ENCODE data around the gene NOXRED1. TPM values are rescaled to one million over a fixed set of nuclear protein-coding genes. Genes with fewer than 3 reads are reported as not detected.
A peak's percentile ranks its signal among the peaks of the same experiment; 100 is the strongest.
"Not testable (repeated sequence)": the region's sequence is repeated elsewhere in the genome, so short reads cannot be mapped to it uniquely, and the experiment has no call there.

NOXRED1 gene
- total RNA-seq, 2 donors from 2014 or later: 1.2 to 1.7 TPM

DNA sequence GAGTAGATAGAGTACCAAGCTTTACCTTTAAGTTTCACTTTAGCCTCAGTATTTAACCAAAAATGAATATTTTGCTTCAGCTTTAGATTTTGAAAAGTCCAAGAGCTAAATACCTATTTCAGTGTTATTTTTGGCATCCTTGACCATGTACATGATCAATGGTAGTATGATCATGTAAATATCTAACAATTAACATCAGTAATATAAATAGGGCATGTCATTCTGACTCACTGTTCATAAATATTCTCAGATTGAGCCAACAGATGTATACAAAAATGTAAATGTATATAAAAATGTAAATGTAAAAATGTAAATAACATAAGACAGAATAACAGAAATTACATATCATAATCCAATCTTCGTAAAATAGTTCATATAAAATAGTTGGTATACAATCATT, 15.3 kb upstream of the NOXRED1 start:
- peaks cover 5 to 13% of the 10 kb centered on the region in 2 donors for H3K36me3 Mint-ChIP-seq (ENCODE audit: insufficient read depth in 2 of 2)
- no peaks in the 10 kb centered on the region for H3K4me1 Mint-ChIP-seq (ENCODE audit: low read depth)
- no peaks in the 10 kb centered on the region for H3K27me3 Mint-ChIP-seq (ENCODE audit: low read depth)
- no peak overlapping the region for H3K4me3 Mint-ChIP-seq
- ATAC-seq (replicated peaks in 1 of 2): no peak
- H3K27ac Mint-ChIP-seq: no peak overlapping the region
- H3K9me3 Mint-ChIP-seq: no peaks in the 10 kb centered on the region
- no peak for DNase-seq

DNA sequence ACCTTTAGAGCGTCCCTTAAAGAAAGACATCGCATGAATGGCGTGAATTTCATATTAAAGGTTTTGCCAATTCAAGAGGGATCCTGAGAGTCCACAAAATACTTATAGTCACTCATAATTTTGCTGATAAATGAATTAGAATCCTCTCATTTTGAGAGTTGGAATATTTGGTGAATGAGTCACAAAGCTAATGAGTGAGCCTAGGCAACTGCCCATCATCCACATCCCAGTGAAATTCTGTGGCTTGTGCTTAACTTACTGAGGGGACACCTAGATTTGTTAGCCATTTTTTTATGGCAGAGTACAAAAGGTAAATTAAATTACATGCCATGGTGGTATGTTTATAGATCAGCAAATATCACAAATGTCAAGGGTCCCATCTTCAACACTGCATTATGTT, 12.7 kb upstream of the NOXRED1 start:
- peaks cover 3 to 10% of the 10 kb centered on the region in 2 donors for H3K36me3 Mint-ChIP-seq (ENCODE audit: insufficient read depth in 2 of 2)
- DNase-seq (no peak), ATAC-seq (replicated peaks in 1 of 2) (no peak)
- H3K9me3 Mint-ChIP-seq: no peaks in the 10 kb centered on the region
- H3K4me1 Mint-ChIP-seq (ENCODE audit: low read depth): no peaks in the 10 kb centered on the region
- no peak overlapping the region for H3K27ac Mint-ChIP-seq
- H3K27me3 Mint-ChIP-seq (ENCODE audit: low read depth): no peaks in the 10 kb centered on the region
- no peak overlapping the region for H3K4me3 Mint-ChIP-seq

DNA sequence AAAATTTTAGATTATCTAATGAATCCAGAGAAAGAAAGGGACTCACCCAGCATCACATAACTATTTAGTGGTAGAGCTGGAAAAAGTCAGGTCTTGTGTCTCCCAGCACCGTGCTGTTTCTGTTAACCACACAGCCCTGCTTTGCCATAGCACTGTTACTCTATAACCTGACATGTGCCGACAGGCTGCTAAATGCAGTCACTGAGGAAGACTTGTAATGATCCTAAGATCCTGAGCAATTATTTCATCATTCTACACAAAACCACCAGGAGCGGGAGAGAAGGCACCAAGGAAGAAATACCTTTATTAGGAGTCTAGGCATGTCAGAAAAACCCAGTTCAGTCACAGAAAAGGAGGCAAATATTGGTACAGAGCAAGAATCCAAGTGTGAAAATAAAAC, 3.1 kb upstream of the NOXRED1 start:
- peaks cover 15 to 34% of the 10 kb centered on the region in 2 donors for H3K36me3 Mint-ChIP-seq (ENCODE audit: insufficient read depth in 2 of 2)
- no peak overlapping the region for H3K4me3 Mint-ChIP-seq
- DNase-seq (no peak), ATAC-seq (replicated peaks in 1 of 2) (no peak)
- H3K9me3 Mint-ChIP-seq: peaks cover 0 to 2% of the 10 kb centered on the region in 2 donors
- H3K27me3 Mint-ChIP-seq (ENCODE audit: low read depth): no peaks in the 10 kb centered on the region
- H3K4me1 Mint-ChIP-seq (ENCODE audit: low read depth): no peaks in the 10 kb centered on the region
- no peak overlapping the region for H3K27ac Mint-ChIP-seq

DNA sequence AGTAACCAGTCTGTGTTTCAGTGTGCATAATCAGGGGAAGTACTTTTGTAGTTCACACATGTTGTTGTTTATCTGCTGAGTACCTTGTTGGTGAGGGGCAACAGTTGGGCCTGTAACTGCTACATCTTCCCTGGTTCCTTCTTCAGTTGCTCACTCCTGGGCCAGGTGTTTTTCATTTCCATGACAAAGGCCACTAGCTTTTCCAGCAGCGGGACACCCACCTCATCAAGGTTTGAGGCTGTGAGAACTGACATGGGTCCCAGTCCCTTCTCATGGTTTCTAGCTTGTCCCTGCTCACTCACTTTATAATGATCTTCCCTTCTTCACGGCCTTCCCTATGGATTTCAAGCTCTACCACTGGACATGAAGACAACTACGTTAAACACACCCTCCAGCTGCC, 1.5 kb upstream of the NOXRED1 start:
- Mint-ChIP-seq H3K9me3 (peaks cover 2 to 5% of the 10 kb centered on the region in 2 donors), H3K27ac (no peak overlapping the region), H3K4me3 (no peak overlapping the region), H3K36me3 (ENCODE audit: insufficient read depth in 2 of 2) (peaks cover 18 to 34% of the 10 kb centered on the region in 2 donors), H3K27me3 (ENCODE audit: low read depth) (no peaks in the 10 kb centered on the region), H3K4me1 (ENCODE audit: low read depth) (no peaks in the 10 kb centered on the region)
- ATAC-seq (replicated peaks in 1 of 2) (no peak), DNase-seq (no peak)

DNA sequence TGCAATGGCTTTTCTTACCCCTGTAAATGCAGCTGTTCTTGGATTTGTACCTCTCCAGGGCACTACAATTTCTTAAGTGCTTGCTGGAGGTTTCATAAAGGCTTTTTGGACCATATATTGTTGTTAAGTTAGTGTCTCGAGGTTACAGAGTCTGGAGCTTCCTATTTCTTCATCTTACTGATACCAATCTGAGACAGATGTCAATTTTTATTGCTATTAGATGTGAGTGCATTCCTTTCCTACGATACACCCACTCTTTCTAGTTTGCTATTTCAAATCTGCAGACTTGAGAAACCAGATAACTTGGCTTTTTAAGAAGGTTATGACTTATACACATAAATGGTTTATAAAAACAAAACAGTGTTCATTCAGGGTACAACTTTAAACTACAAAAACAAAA, 2.1 kb downstream of the NOXRED1 start:
- no peaks in the 10 kb centered on the region for H3K27me3 Mint-ChIP-seq (ENCODE audit: low read depth)
- DNase-seq (no peak), ATAC-seq (replicated peaks in 1 of 2) (no peak)
- H3K27ac Mint-ChIP-seq: no peak overlapping the region
- H3K4me1 Mint-ChIP-seq (ENCODE audit: low read depth): no peaks in the 10 kb centered on the region
- H3K36me3 Mint-ChIP-seq (ENCODE audit: insufficient read depth in 2 of 2): peaks cover 17 to 28% of the 10 kb centered on the region in 2 donors
- H3K9me3 Mint-ChIP-seq: peaks cover 8 to 11% of the 10 kb centered on the region in 2 donors
- no peak overlapping the region for H3K4me3 Mint-ChIP-seq

DNA sequence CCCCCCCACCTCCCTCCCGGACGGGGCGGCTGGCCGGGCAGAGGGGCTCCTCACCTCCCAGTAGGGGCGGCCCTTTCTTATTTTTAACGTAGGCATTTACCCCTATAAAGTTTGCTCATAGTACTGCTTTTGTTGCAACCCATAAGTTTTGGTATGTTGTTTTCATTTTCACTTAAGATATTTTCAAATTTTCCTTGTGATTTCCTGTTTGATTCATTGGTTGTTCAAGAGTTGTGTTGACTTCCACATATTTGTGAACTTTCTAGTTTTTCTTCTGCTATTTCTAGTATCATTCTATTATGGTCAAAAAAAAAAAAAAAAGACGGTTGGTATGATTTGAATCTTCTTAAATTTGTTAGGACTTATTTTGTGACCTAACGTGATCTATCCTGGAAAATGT, 6.5 kb downstream of the NOXRED1 start:
- Mint-ChIP-seq H3K27me3 (ENCODE audit: low read depth) (no peaks in the 10 kb centered on the region), H3K27ac (no peak overlapping the region), H3K4me1 (ENCODE audit: low read depth) (no peaks in the 10 kb centered on the region), H3K36me3 (ENCODE audit: insufficient read depth in 2 of 2) (peaks cover 9 to 13% of the 10 kb centered on the region in 2 donors), H3K9me3 (peaks cover 8 to 11% of the 10 kb centered on the region in 2 donors), H3K4me3 (no peak overlapping the region)
- ATAC-seq (replicated peaks in 1 of 2) (no peak), DNase-seq (no peak)

DNA sequence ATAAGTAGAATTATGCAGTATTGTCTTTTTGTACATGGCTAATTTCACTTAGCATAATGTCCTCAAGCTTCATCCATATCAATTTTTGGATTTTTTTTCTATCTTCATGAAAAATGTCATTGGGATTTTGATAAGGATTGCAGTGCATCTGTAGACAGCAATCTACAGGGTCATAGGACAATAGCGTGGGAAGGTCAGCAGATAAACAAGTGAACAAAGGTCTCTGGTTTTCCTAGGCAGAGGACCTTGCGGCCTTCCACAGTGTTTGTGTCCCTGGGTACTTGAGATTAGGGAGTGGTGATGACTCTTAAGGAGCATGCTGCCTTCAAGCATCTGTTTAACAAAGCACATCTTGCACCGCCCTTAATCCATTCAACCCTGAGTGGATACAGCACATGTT, 7.2 kb downstream of the NOXRED1 start:
- H3K4me1 Mint-ChIP-seq (ENCODE audit: low read depth); H3K4me3 Mint-ChIP-seq; H3K9me3 Mint-ChIP-seq; ATAC-seq (replicated peaks in 1 of 2); H3K27ac Mint-ChIP-seq; H3K27me3 Mint-ChIP-seq (ENCODE audit: low read depth); DNase-seq: not testable (repeated sequence)
- H3K36me3 Mint-ChIP-seq (ENCODE audit: insufficient read depth in 2 of 2): peaks cover 7 to 10% of the 10 kb centered on the region in 2 donors

DNA sequence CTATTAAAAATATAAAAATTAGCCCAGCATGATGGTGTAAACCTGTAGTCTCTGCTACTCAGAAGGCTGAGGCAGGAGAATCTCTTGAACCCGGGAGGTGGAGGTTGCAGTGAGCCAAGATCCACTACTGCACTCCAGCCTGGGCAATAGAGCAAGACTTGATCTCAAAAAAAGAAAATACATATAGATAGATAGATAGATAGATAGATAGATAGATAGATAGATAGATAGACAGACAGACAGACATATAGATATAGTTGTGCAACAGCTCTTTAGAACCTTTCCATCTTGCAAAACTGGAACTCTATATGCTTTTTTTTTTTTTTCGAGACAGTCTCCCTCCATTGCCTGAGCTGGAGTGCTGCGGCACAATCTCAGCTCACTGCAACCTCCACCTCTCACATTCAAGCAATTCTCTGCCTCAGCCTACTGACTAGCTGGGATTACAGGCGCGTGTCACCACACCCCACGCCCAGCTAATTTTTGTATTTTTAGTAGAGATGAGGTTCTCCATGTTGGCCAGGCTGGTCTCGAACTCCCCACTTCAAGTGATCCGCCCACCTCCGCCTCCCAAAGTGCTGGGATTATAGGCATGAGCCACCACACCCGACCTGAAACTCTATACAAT, 7.8 kb downstream of the NOXRED1 start:
- H3K4me3 Mint-ChIP-seq; DNase-seq; ATAC-seq (replicated peaks in 1 of 2); H3K27ac Mint-ChIP-seq; H3K9me3 Mint-ChIP-seq; H3K27me3 Mint-ChIP-seq (ENCODE audit: low read depth); H3K4me1 Mint-ChIP-seq (ENCODE audit: low read depth): not testable (repeated sequence)
- H3K36me3 Mint-ChIP-seq (ENCODE audit: insufficient read depth in 2 of 2): peaks cover 7 to 10% of the 10 kb centered on the region in 2 donors

DNA sequence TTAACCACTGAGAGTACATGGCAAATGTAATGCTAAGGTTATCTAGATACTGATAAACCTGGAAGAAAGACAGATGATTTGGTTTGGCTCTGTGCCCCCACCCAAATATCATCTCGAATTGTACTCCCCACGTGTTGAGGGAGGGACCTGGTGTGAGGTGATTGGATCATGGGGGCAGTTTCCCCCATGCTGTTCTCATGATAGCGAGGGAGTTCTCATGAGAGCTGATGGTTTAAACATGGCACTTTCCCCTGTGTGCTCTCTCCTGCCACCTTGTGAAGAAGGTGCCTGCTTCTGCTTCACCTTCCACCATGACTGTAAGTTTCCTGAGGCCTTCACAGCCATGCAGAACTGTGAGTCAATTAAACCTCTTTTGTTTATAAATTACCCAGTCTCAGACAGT, 14.2 kb downstream of the NOXRED1 start:
- H3K27ac Mint-ChIP-seq: no peak overlapping the region
- H3K9me3 Mint-ChIP-seq: no peaks in the 10 kb centered on the region
- H3K4me1 Mint-ChIP-seq (ENCODE audit: low read depth): peaks cover 17% of the 10 kb centered on the region
- DNase-seq (no peak), ATAC-seq (replicated peaks in 1 of 2) (no peak)
- no peaks in the 10 kb centered on the region for H3K27me3 Mint-ChIP-seq (ENCODE audit: low read depth)
- peaks cover 0 to 1% of the 10 kb centered on the region in 2 donors for H3K36me3 Mint-ChIP-seq (ENCODE audit: insufficient read depth in 2 of 2)
- H3K4me3 Mint-ChIP-seq: no peak overlapping the region

DNA sequence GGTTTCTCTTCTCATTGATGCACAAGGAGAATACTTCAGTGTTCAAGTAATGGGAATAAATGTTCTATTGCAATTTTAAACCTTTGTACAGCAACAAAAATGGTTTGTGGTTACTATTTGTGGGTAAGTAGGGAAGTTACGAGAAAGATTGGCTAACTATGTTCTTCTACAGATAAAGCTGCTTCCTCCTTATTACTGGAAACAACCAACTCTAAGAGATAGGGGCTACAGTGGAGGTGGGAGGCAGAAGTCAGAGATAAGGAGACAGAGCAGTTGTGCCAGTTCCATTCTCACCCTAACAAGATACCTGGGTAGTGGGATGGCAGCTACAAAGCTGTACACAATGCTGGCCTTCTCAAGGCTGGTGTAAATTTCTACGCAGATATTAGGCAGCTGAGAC, 16.2 kb downstream of the NOXRED1 start:
- Mint-ChIP-seq H3K4me3 (no peak overlapping the region), H3K27ac (peak overlapping the region; percentile 22), H3K4me1 (ENCODE audit: low read depth) (peaks cover 17% of the 10 kb centered on the region), H3K27me3 (ENCODE audit: low read depth) (no peaks in the 10 kb centered on the region), H3K36me3 (ENCODE audit: insufficient read depth in 2 of 2) (no peaks in the 10 kb centered on the region), H3K9me3 (no peaks in the 10 kb centered on the region)
- DNase-seq: no peak
- ATAC-seq (replicated peaks in 1 of 2): no peak

DNA sequence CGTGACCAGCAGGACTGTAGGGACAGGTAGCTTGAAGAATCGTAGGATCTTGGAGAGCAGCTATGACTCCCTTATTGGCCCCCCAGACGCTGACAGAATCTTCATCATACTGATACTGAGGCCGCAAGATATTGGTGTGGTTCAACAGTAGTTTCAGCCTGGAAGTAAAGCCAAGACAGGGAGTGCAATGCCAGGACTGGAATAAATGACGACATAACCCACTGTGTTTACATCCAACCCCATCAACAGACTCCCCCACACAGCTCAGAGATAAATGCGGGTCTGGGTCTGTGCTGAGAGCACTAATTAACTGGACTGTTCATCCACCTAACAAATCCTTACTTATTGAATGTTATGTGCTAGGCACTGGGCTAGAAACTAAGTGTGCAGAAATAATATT, 16.6 kb downstream of the NOXRED1 start:
- Mint-ChIP-seq H3K27me3 (ENCODE audit: low read depth) (no peaks in the 10 kb centered on the region), H3K27ac (no peak overlapping the region), H3K4me3 (no peak overlapping the region), H3K9me3 (no peaks in the 10 kb centered on the region), H3K36me3 (ENCODE audit: insufficient read depth in 2 of 2) (no peaks in the 10 kb centered on the region), H3K4me1 (ENCODE audit: low read depth) (peaks cover 17% of the 10 kb centered on the region)
- DNase-seq (no peak), ATAC-seq (replicated peaks in 1 of 2) (peak; percentile 17 to 31)

DNA sequence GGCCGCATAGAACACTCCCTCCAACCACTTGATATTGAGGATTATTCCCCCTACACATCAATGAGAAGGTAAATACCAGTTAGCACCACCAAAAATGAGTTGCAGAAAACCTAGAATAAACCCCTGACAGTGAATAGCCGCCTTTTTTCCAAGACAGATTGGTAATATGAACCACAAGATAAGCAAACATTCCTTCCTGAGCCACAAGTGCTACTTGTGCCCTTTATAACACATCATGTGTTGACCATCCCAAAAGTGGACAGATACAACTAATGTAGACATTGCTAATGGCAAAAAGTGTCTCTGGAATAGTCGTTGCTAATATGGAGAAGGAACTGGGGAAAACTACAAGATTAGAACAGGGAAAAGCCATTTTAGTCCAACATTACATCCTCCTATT, 17.2 kb downstream of the NOXRED1 start:
- H3K4me3 Mint-ChIP-seq: no peak overlapping the region
- ATAC-seq (replicated peaks in 1 of 2) (no peak), DNase-seq (no peak)
- no peak overlapping the region for H3K27ac Mint-ChIP-seq
- H3K4me1 Mint-ChIP-seq (ENCODE audit: low read depth): peaks cover 17% of the 10 kb centered on the region
- H3K27me3 Mint-ChIP-seq (ENCODE audit: low read depth): no peaks in the 10 kb centered on the region
- H3K36me3 Mint-ChIP-seq (ENCODE audit: insufficient read depth in 2 of 2): no peaks in the 10 kb centered on the region
- H3K9me3 Mint-ChIP-seq: no peaks in the 10 kb centered on the region

DNA sequence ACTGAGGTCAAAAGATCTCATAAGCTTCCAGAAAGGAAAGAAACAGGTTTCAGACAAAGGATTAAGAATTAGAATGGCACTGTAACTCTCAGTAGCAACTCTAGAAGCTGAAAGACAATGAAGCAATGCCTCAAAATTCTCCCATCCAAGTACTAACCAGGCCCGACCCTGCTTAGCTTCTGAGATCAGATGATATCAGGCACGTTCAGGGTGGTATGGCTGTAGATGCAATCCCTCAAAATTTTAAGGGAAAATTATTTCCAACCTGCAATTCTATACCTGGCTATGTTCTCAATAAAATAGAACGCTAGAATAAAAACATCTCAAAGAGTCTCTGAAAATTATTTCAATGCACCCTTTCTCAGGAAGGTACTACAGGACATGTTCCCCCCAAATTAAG, 19.6 kb downstream of the NOXRED1 start:
- ATAC-seq (replicated peaks in 1 of 2) (no peak), DNase-seq (no peak)
- Mint-ChIP-seq H3K36me3 (ENCODE audit: insufficient read depth in 2 of 2) (no peaks in the 10 kb centered on the region), H3K9me3 (no peaks in the 10 kb centered on the region), H3K27me3 (ENCODE audit: low read depth) (no peaks in the 10 kb centered on the region), H3K27ac (no peak overlapping the region), H3K4me1 (ENCODE audit: low read depth) (peaks cover 17% of the 10 kb centered on the region), H3K4me3 (no peak overlapping the region)

DNA sequence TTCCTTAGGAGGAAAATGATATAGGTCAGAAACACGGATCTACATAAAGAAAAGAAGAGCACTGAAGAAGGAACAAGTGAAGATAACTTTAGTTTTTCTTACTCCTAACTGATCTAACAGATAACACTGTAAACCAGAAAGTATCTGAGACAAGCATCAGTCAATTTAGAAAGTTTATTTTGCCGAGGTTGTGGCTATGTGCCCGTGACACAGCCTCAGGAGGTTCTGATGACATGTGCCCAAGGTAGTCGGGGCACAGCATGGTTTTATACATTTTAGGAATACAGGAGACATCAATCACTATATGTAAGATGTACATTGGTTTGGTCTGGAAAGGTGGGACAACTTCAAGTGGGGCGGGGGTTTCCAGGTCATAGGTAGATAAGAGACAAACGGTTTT, 23.1 kb downstream of the NOXRED1 start:
- ATAC-seq (replicated peaks in 1 of 2): no peak
- H3K27me3 Mint-ChIP-seq (ENCODE audit: low read depth): no peaks in the 10 kb centered on the region
- peaks cover 0 to 3% of the 10 kb centered on the region in 2 donors for H3K36me3 Mint-ChIP-seq (ENCODE audit: insufficient read depth in 2 of 2)
- H3K27ac Mint-ChIP-seq: no peak overlapping the region
- H3K4me3 Mint-ChIP-seq: no peak overlapping the region
- no peaks in the 10 kb centered on the region for H3K9me3 Mint-ChIP-seq
- no peaks in the 10 kb centered on the region for H3K4me1 Mint-ChIP-seq (ENCODE audit: low read depth)
- no peak for DNase-seq

Data from activated T-cell treated with anti-CD3 and anti-CD28 coated beads, Interleukin-2, amount 50 U/mL, for 72 hours (primary cell).